ENCODE results near the gene PDCD1. TPM values are rescaled to one million over a fixed set of nuclear protein-coding genes. Genes with fewer than 3 reads are reported as not detected.

PDCD1 gene
- polyA plus RNA-seq, 3 donors = 0.11 to 0.27 TPM; not detected in 1

DNA sequence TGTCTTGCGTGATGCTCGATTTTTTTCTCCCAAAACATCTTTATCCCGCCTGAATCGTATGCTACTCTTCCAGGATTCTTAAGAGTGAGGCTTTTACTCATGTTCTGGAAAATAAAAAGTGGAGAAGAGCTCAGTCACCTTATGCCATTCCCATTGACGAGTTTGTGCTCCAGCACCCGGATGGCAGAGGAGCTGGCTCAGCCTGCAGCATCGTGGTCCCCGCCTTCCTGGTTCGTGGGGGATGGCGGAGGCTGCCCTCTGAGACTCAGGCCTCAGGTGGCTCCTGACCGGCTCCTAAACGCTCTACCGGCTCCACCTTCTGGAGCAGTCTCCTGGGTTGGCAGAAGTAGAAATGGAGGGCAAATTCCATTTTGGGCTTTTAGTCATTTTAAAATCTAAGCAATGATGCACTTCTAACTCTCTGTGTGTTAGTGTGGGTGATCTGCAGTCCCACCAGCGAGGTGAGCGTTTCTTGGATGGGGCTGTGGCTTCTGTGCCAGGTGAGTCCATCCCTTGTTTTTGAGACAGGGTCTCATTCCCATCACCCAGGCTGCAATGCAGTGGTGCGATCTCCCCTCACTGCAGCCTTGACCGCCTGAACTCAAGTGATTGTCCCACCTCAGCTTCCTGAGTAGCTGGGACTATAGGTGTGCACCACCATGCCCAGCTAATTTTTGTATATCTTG is 38.7 kb upstream of the PDCD1 start:
- DNase-seq (ENCODE audit: extremely low read depth in 1 of 11, low read depth in 9 of 11, low spot score in 4 of 11) = no peak

GRCh38 chr2:241896746-241897201 is 38.1 kb upstream of the PDCD1 start:
- no peak for DNase-seq (ENCODE audit: extremely low read depth in 1 of 11, low read depth in 9 of 11, low spot score in 4 of 11)

- peak in 3 of 11 donors; percentile 54 to 61 (median 57) for DNase-seq (ENCODE audit: extremely low read depth in 1 of 11, low read depth in 9 of 11, low spot score in 4 of 11)
Observed at GRCh38 chr2:241895712-241896641, 37.3 kb upstream of the PDCD1 start.

GRCh38 chr2:241895427-241895711 is 36.7 kb upstream of the PDCD1 start:
- no peak for DNase-seq (ENCODE audit: extremely low read depth in 1 of 11, low read depth in 9 of 11, low spot score in 4 of 11)

DNA sequence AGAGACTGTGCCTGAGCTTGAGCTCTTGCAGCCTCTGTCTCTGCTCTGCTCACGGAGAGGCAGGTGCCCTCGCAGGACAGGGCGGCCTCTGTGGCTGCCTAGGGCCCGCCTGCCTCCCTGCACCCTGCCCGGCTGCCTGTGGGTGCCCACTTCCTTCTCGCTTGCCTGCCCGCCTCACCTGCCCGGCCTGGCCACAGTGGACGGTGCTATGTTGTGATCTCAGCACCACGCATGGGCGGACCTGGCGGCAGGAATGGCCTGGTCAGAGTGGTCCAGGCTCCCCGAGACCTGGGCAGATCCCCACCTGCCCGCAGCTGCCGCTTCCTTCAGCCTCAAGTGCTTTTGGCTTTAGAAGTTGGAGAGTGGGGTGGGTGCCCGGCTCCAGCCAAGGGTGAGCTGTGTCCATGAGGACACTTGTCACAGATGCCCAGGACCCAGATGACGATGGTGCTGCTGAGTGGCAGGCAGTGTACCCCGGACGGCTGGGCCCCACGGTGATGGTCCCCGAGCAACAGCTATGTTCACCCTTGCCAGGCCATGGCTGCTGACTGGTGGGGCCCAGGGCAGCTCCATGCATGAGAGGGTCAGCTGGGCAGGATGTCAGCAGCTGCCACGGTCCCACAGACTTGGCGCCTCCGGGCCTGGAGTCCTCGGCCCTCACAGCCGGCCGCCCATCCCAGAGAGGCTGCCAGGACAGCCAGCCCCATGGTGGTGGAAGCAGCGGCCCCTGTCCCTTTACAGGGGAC is 36.2 kb upstream of the PDCD1 start:
- DNase-seq (ENCODE audit: extremely low read depth in 1 of 11, low read depth in 9 of 11, low spot score in 4 of 11) = no peak

DNA sequence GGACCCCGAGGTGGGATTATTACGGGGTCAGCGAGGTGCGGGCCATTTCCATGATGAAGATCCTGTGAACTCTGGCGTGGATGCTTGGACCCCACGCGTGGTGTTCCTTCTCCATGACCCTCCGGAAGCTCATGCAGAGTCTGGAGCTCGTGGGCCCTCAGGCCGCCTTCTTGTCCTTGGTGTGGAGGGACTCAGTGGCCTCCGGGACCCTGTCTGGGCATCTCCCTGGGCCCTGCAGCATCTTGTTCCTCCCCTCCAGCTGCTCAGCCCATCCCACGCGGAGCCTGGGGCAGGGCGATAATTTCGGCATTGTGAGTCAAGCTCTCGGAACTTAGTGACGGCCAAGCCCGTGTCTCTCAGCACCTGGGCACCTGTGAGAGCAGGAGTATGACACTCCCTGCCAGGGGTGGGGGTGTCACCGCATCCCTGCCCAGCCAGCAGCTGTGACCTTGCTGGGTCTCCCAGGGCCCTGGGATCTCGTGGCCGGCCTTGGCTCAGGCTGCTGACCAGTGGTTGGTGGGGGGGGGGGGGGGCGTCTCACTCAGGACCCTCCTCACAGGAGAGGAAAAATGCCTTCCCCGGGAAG is 35.5 kb upstream of the PDCD1 start:
- no peak for DNase-seq (ENCODE audit: extremely low read depth in 1 of 11, low read depth in 9 of 11, low spot score in 4 of 11)

DNA sequence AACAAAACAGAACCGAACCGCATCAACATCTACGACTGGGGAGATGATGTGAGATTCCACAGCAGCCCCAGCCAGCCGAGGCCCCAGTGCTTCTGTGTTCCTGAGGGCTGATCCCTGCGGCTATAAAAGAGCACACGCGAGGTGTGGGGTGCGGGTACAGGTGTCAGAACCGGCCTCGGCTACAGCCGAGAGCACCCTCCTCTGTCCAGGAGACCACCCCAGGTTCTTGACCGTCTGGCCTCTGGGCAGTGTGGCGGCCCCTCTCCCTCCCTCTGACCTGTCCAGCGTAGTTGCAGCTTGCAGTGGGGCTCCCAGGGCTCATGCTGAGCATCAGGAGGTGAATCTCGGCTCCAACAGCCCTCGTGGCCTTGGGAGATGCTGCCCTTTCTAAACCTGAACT is 34.6 kb upstream of the PDCD1 start:
- DNase-seq (ENCODE audit: extremely low read depth in 1 of 11, low read depth in 9 of 11, low spot score in 4 of 11) = no peak

DNA sequence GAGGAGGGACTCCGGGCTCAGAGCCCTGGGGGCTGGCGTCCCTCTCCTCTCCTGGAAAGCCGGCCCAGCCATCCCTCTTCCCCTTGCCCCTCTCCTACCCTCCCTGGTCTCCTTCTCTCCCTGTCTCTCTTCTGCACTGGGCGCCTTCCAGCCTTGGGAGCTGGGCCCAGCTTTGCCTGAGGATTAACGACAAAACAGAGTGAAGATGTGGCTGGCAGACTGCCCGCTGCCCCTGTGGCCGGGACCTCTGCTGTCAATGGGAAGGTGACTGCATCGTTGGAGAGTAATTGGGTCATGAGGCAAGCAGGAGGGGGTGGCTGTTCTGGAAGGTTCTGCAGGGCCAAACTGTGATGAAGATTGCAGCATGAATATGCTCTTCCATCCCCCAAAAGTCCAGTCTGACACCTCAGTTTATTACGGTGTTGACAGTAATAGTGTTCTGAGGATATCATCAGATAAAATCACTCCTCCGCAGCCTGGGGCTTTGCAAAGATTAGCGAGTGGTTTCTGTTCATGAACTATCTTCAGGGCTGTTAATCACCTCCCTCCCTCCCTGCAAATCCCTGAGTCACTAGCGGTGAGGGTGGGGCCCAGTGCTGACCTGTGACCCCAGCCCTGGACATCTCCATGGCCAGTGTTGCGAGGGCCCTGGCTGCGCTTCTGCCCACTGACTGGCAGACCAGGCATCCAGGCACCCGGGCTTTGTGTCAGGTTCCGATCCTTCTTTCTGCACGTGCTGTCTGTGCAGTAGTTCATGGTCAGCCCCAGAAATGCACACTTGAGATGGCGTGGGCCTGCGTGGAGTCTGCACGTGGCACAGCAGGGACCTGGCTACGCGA is 33.8 kb upstream of the PDCD1 start:
- no peak for DNase-seq (ENCODE audit: extremely low read depth in 1 of 11, low read depth in 9 of 11, low spot score in 4 of 11)

DNA sequence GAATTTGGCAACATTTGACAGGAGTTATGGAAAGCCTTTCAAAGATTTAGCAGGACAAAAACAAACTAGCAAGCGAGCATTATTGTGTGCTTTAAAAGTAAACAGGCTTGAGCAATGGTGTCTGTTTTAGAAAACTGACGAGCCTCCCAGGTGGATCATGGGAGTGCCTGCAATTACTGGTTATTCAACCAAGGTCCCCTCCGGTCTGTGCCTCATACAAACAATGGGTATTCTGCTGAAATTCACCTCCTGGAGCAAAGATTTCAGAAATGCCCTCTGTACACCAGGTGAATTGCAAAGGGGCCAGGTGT is 33.2 kb upstream of the PDCD1 start:
- no peak for DNase-seq (ENCODE audit: extremely low read depth in 1 of 11, low read depth in 9 of 11, low spot score in 4 of 11)

DNA sequence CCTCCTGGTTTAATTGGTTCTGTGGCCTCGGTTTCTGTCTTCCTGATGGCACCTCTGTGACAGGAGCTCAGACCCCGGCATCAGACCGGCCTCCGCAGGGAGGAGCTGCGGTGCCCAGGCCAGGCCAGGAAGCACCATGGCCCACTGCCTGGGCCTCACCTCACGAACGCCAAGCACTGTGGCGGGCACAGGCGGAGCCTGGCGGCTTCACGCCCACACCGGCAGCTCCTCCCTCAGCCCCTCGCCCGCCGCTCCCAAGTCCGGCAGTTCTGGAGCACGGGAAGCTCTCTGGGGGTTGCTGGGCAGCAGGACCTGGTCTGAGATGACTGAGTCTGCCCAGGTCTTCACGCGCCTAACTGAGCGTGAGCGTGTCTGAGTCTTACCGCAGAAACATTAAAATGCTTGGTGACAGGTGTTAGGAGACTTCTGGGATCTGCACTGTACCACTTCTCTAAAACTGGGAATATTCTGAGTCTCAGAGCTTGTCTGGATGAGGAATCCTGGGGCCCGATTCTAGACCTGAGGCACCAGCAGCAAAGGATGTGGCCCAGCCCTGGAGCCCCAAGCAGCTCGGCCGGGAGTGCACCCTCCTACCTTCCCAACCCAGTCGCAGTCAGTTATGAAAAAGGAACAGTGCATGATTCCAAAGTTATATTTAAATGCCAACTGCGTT is 32.8 kb upstream of the PDCD1 start:
- DNase-seq (ENCODE audit: extremely low read depth in 1 of 11, low read depth in 9 of 11, low spot score in 4 of 11) = no peak

- no peak for DNase-seq (ENCODE audit: extremely low read depth in 1 of 11, low read depth in 9 of 11, low spot score in 4 of 11)
Observed at GRCh38 chr2:241890524-241891235, 32.0 kb upstream of the PDCD1 start.

- no peak for DNase-seq (ENCODE audit: extremely low read depth in 1 of 11, low read depth in 9 of 11, low spot score in 4 of 11)
Observed at GRCh38 chr2:241888641-241889040, 29.9 kb upstream of the PDCD1 start.

GRCh38 chr2:241887806-241888522 is 29.3 kb upstream of the PDCD1 start:
- no peak for DNase-seq (ENCODE audit: extremely low read depth in 1 of 11, low read depth in 9 of 11, low spot score in 4 of 11)

- no peak for DNase-seq (ENCODE audit: extremely low read depth in 1 of 11, low read depth in 9 of 11, low spot score in 4 of 11)
Observed at GRCh38 chr2:241886840-241887447, 28.2 kb upstream of the PDCD1 start.

GRCh38 chr2:241885946-241886643 is 27.4 kb upstream of the PDCD1 start:
- no peak for DNase-seq (ENCODE audit: extremely low read depth in 1 of 11, low read depth in 9 of 11, low spot score in 4 of 11)

DNA sequence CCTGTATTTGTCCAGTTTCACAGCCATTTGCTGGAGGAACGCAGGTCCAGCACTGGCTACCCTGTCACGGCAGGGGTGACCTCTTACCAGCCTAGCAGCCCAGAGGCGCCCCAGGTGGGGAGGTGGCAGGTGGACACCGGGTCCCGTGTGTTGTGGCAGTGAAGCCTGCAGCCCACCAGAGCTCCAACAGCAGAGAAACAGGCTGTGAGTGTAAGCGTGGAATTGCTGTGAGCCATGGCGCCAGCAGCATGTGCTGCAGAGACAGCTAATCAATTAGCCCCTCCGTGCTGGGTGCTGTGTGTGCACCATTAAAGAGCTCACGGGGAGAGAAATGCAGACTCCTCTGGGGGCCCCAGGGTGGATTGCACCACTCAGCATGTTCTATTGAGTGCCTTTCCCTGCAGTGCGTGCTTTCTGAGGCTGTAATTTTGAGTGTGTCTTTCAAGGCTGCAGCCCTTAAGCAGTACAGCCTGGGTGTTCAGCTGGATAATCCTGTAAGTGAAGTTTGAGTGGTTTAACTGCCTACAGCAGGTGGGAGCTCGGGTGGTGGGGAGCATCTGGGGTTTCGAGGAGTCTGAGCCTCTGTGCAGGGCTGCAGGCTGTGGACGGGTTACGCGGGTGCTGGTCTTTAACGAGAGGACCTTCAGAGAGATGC is 26.7 kb upstream of the PDCD1 start:
- DNase-seq (ENCODE audit: extremely low read depth in 1 of 11, low read depth in 9 of 11, low spot score in 4 of 11) = no peak

Measured in renal cortex interstitium (tissue), 11 donors.